ENCODE data around the gene C6orf15. TPM values are rescaled to one million over a fixed set of nuclear protein-coding genes. Genes with fewer than 3 reads are reported as not detected.

Gene C6orf15
- total RNA-seq, 1 donor from 2014 or later, result not detected

DNA sequence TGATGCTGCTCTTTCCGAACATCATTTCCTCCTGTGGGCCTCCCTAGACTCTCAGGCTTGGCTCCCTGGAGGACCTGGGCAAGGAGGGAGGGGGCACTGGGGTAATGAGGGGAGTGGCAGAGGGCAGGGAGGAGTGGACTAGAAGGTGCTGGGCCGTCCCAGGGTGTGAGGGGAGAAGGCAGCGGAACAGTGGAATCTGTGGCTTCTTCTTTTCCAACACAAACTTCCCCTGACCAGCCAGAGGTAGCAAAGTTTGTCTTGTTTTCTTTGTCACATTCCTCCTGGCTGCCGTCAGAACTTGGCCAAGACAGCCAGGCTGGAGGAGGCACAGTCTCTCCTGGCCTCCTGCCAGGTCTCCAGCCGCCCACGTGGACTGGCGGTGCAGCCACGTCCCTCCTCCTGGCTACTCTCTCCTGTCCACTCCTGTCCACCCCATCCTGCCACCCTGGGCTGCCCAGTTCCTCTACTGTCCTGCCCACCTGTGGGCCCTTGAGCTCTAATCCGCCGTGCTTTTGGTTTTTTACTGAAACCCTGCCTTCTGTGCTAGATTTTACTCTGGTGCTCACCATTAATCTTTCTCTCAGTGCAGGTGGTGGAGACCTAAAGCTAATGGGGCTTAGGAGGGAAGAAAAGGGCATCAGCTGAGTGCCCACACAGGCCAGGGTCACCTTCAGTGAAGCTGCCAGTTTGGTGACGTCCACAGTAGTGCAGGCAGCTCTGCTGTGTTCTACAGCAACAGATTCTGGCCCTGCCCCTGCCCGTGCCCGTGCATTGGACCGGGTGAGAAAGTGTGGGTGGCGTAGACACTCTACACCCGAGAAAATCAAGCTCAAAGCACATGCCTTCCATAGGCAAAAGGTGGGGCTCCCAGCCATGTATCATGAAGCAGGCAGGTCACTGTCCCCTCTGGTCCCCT lies 10.7 kb upstream of the C6orf15 start:
- no peak overlapping the region for H2AFZ ChIP-seq (replicated peaks)
- peak overlapping the region; percentile 66 for H3K27ac Mint-ChIP-seq
- H3K9ac ChIP-seq, result no peak overlapping the region
- no peaks in the 10 kb centered on the region for H3F3A ChIP-seq (ENCODE audit: low read depth)
- H4K20me1 ChIP-seq (ENCODE audit: low read depth), result no peaks in the 10 kb centered on the region
- H3K27me3 Mint-ChIP-seq (ENCODE audit: insufficient read depth, low read depth), result peaks cover 5% of the 10 kb centered on the region
- no peak overlapping the region for H3K4me3 Mint-ChIP-seq
- H3K36me3 ChIP-seq, result no peaks in the 10 kb centered on the region
- H3K4me1 ChIP-seq, result peaks cover 13% of the 10 kb centered on the region
- H3K27me3 ChIP-seq, result no peaks in the 10 kb centered on the region
- H3K4me3 ChIP-seq, result no peak overlapping the region
- peaks cover 18% of the 10 kb centered on the region for H3K4me1 Mint-ChIP-seq
- no peaks in the 10 kb centered on the region for H3K36me3 Mint-ChIP-seq
- H3K9me3 Mint-ChIP-seq, result no peaks in the 10 kb centered on the region
- H3K27ac ChIP-seq, result no peak overlapping the region
- H3K9me3 ChIP-seq (ENCODE audit: low read depth), result no peaks in the 10 kb centered on the region
- H3K79me2 ChIP-seq (ENCODE audit: low read depth), result no peaks in the 10 kb centered on the region
- TF ChIP-seq, protein P1, sequence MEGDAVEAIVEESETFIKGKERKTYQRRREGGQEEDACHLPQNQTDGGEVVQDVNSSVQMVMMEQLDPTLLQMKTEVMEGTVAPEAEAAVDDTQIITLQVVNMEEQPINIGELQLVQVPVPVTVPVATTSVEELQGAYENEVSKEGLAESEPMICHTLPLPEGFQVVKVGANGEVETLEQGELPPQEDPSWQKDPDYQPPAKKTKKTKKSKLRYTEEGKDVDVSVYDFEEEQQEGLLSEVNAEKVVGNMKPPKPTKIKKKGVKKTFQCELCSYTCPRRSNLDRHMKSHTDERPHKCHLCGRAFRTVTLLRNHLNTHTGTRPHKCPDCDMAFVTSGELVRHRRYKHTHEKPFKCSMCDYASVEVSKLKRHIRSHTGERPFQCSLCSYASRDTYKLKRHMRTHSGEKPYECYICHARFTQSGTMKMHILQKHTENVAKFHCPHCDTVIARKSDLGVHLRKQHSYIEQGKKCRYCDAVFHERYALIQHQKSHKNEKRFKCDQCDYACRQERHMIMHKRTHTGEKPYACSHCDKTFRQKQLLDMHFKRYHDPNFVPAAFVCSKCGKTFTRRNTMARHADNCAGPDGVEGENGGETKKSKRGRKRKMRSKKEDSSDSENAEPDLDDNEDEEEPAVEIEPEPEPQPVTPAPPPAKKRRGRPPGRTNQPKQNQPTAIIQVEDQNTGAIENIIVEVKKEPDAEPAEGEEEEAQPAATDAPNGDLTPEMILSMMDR (IDR thresholded peaks at IDR 0.05), result no peak
- no peak for TF ChIP-seq EZH2phosphoT487 (IDR thresholded peaks at IDR 0.05)
- TF ChIP-seq EZH2 (IDR thresholded peaks at IDR 0.05), result no peak
- H3K4me2 ChIP-seq, result no peak overlapping the region
- no peak for DNase-seq (ENCODE audit: low spot score)

DNA sequence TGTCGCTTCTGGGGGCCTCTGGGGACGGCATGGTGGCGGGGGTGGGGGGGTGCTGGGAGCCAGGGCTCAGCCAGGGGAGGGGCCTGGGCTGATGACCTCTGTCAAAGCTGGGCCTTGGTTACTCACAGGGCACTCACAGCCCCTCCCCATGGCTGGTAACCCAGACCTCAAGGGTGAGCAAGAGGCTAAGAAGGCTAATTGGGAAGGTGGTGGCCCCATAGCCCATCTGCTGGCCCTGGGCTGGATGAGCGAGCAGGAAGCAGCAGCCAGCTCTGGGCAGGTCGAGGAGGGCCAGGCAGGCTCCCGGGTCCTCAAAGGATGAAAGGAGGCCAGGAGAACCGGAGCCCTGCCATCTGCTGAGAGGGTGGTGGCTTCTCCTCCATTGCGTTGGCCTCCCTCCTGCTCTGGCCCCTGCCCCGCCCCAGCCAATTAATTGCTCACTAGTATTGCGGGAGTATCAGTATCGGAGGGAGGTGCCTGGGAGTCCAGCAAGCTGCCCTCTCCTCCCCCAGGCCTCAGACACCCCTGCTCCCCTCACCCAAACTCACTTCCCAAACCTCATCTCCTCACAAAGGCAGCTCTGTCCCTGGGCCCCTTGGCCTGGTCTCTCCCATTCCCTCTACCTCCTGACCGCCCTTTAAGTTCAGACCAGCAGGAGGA lies 8.9 kb upstream of the C6orf15 start:
- H3K9me3 Mint-ChIP-seq, result no peaks in the 10 kb centered on the region
- H3K4me1 Mint-ChIP-seq, result peaks cover 12% of the 10 kb centered on the region
- no peaks in the 10 kb centered on the region for H3F3A ChIP-seq (ENCODE audit: low read depth)
- H3K9me3 ChIP-seq (ENCODE audit: low read depth), result no peaks in the 10 kb centered on the region
- H3K27me3 ChIP-seq, result no peaks in the 10 kb centered on the region
- H3K79me2 ChIP-seq (ENCODE audit: low read depth), result no peaks in the 10 kb centered on the region
- no peak overlapping the region for H3K4me3 Mint-ChIP-seq
- no peak for DNase-seq (ENCODE audit: low spot score)
- H3K27me3 Mint-ChIP-seq (ENCODE audit: insufficient read depth, low read depth), result peaks cover 5% of the 10 kb centered on the region
- H3K4me3 ChIP-seq, result no peak overlapping the region
- no peak for TF ChIP-seq EZH2phosphoT487 (IDR thresholded peaks at IDR 0.05)
- TF ChIP-seq EZH2 (IDR thresholded peaks at IDR 0.05), result no peak
- TF ChIP-seq, protein P1 (IDR thresholded peaks at IDR 0.05), result no peak
- no peaks in the 10 kb centered on the region for H4K20me1 ChIP-seq (ENCODE audit: low read depth)
- no peak overlapping the region for H3K27ac ChIP-seq
- no peak overlapping the region for H3K4me2 ChIP-seq
- H3K4me1 ChIP-seq, result peaks cover 6% of the 10 kb centered on the region
- H3K9ac ChIP-seq, result no peak overlapping the region
- H3K36me3 Mint-ChIP-seq, result no peaks in the 10 kb centered on the region
- no peak overlapping the region for H2AFZ ChIP-seq (replicated peaks)
- H3K27ac Mint-ChIP-seq, result no peak overlapping the region
- no peaks in the 10 kb centered on the region for H3K36me3 ChIP-seq

DNA sequence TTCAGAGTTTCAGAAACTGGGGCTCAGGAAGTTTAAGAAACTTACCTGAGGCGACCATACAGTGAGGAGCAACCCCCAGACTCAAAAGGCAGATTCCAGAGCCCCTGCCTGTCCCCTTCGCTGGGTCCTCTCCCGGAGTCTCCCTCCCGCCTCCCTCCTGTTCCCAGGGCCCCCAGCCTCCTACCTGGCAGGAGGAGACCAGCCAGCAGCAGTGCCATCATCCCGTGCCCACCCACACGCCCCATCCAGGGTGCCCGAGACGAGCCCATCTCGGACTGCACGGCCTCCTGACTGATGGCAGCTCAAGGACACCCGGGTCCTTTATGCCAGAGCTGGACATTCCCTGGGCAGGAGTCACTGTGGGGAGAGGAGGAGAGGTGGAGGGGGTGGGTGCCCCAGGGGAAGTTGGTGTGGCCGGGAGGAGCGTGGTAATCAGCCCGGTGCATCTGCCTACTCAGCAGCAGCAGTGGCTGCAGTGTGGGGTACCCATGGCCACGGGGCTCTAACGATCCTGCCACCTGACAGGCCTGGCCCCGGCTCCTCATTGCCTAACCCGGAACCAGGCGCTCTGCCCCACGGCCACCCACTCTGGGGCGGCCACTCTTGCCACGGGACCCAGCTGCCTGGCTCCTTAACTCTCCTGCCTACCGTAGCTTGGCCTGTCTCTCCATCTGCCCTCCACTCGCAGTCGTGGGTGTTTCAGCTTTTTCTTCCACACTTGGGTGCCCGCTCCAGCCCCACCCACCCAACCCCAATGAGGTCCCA lies 8.0 kb upstream of the C6orf15 start, which contains the start of gene CDSN:
Gene CDSN, minus strand, starts transcription at position 296 of the 765 bp plus-strand sequence. Its CDS starts 27 bp downstream, at position 269.
- Mint-ChIP-seq H3K36me3 (no peaks in the 10 kb centered on the region), H3K27ac (no peak within 1 kb of the TSS), H3K27me3 (ENCODE audit: insufficient read depth, low read depth) (peaks cover 9% of the 10 kb centered on the region), H3K9me3 (no peaks in the 10 kb centered on the region), H3K4me3 (no peak within 1 kb of the TSS), H3K4me1 (peaks cover 8% of the 10 kb centered on the region)
- H4K20me1 ChIP-seq (ENCODE audit: low read depth), result no peaks in the 10 kb centered on the region
- H3K4me1 ChIP-seq, result peaks cover 5% of the 10 kb centered on the region
- H3K9ac ChIP-seq, result no peak within 1 kb of the TSS
- TF ChIP-seq EZH2phosphoT487 (IDR thresholded peaks at IDR 0.05) (no peak), EZH2 (IDR thresholded peaks at IDR 0.05) (no peak)
- TF ChIP-seq, protein P1 (IDR thresholded peaks at IDR 0.05), result no peak
- H3K9me3 ChIP-seq (ENCODE audit: low read depth), result no peaks in the 10 kb centered on the region
- no peaks in the 10 kb centered on the region for H3K36me3 ChIP-seq
- no peak within 1 kb of the TSS for H3K27ac ChIP-seq
- no peaks in the 10 kb centered on the region for H3F3A ChIP-seq (ENCODE audit: low read depth)
- no peak within 1 kb of the TSS for H3K4me2 ChIP-seq
- H2AFZ ChIP-seq (replicated peaks), result no peak within 1 kb of the TSS
- no peaks in the 10 kb centered on the region for H3K79me2 ChIP-seq (ENCODE audit: low read depth)
- H3K27me3 ChIP-seq, result no peaks in the 10 kb centered on the region
- DNase-seq (ENCODE audit: low spot score), result no peak
- no peak within 1 kb of the TSS for H3K4me3 ChIP-seq
